Trophoblast cell (in vitro differentiated cells and primary cell): ENCODE measurements around the gene NFILZ. TPM values are rescaled to one million over a fixed set of nuclear protein-coding genes. Genes with fewer than 3 reads are reported as not detected.

Experiments
- DNase-seq, 2 donors: peaks; one replicate each; pipeline ENCODE4 v3.0.0-alpha.2; 2016
- H2AFZ ChIP-seq: 2 replicates; pipeline ENCODE4 v1.6.1; 2013; ENCODE audit warnings: low read length, moderate library complexity, mild to moderate bottlenecking; ENCODE audit not compliant: insufficient read depth, poor library complexity
- H2AK5ac ChIP-seq: 2 replicates; pipeline ENCODE4 v1.6.1; 2013; ENCODE audit warnings: mild to moderate bottlenecking, low read length
- H2BK120ac ChIP-seq: 2 replicates; pipeline ENCODE4 v1.6.1; 2013; ENCODE audit warnings: low read length, mild to moderate bottlenecking, moderate library complexity; ENCODE audit not compliant: insufficient read depth, poor library complexity
- H2BK12ac ChIP-seq: 2 replicates; pipeline ENCODE4 v1.6.1; 2013; ENCODE audit warnings: mild to moderate bottlenecking, low read length, moderate library complexity
- H2BK5ac ChIP-seq: 2 replicates; pipeline ENCODE4 v1.6.1; 2013; ENCODE audit warnings: low read length, low read depth, moderate library complexity, mild to moderate bottlenecking; ENCODE audit not compliant: poor library complexity
- H3K14ac ChIP-seq: 2 replicates; pipeline ENCODE4 v1.6.1; 2013; ENCODE audit warnings: mild to moderate bottlenecking, low read length
- H3K18ac ChIP-seq: 2 replicates; pipeline ENCODE4 v1.6.1; 2013; ENCODE audit warnings: mild to moderate bottlenecking, low read length
- H3K23ac ChIP-seq: 2 replicates; pipeline ENCODE4 v1.6.1; 2013; ENCODE audit warnings: low read length
- H3K27ac ChIP-seq: 2 replicates; pipeline ENCODE4 v1.5.1; 2013; ENCODE audit warnings: low read depth, mild to moderate bottlenecking, inconsistent platforms, low read length, moderate library complexity
- H3K27me3 ChIP-seq: 2 replicates; pipeline ENCODE4 v1.6.1; 2013; ENCODE audit warnings: inconsistent platforms, mild to moderate bottlenecking, low read length, moderate library complexity; ENCODE audit not compliant: insufficient read depth
- H3K36me3 ChIP-seq, 2 experiments: 1 replicate in 1 of 2; 2 replicates in 1 of 2; pipeline ENCODE4 v1.6.1; 2013; ENCODE audit warnings: low read length in 2 of 2, mild to moderate bottlenecking in 2 of 2, moderate library complexity in 1 of 2; ENCODE audit not compliant: insufficient read depth in 2 of 2, control insufficient read depth in 1 of 2
- H3K4ac ChIP-seq: 2 replicates; pipeline ENCODE4 v1.6.1; 2013; ENCODE audit warnings: low read depth, mild to moderate bottlenecking, low read length, moderate library complexity
- H3K4me1 ChIP-seq, 2 experiments: 1 replicate in 1 of 2; 2 replicates in 1 of 2; pipeline ENCODE4 v1.6.1; 2013; ENCODE audit warnings: low read length in 2 of 2, mild to moderate bottlenecking in 2 of 2, moderate library complexity in 1 of 2; ENCODE audit not compliant: insufficient read depth in 2 of 2, control insufficient read depth in 1 of 2
- H3K4me2 ChIP-seq: 2 replicates; pipeline ENCODE4 v1.6.1; 2013; ENCODE audit warnings: inconsistent platforms, mild to moderate bottlenecking, low read length, moderate library complexity
- H3K4me3 ChIP-seq: 2 replicates; pipeline ENCODE4 v1.5.1; 2013; ENCODE audit warnings: mild to moderate bottlenecking, low read depth, low read length, inconsistent platforms
- H3K79me1 ChIP-seq: one replicate; pipeline ENCODE4 v1.6.1; 2013; ENCODE audit warnings: low read length
- H3K79me2 ChIP-seq: 2 replicates; pipeline ENCODE4 v1.6.1; 2013; ENCODE audit warnings: low read length, mild to moderate bottlenecking; ENCODE audit not compliant: control insufficient read depth, insufficient read depth, poor library complexity
- H3K9ac ChIP-seq: 2 replicates; pipeline ENCODE4 v1.6.1; 2013; ENCODE audit warnings: mild to moderate bottlenecking, low read length
- H3K9me3 ChIP-seq: 2 replicates; pipeline ENCODE4 v1.6.1; 2013; ENCODE audit warnings: low read depth, mild to moderate bottlenecking, control low read depth, inconsistent platforms, low read length; ENCODE audit not compliant: insufficient read depth
- H4K12ac ChIP-seq: 2 replicates; pipeline ENCODE4 v1.6.1; 2013; ENCODE audit warnings: low read depth, mild to moderate bottlenecking, low read length, moderate library complexity
- H4K8ac ChIP-seq: 2 replicates; pipeline ENCODE4 v1.6.1; 2013; ENCODE audit warnings: low read depth, mild to moderate bottlenecking, low read length, moderate library complexity
- H4K91ac ChIP-seq: one replicate; pipeline ENCODE4 v1.6.1; 2013; ENCODE audit warnings: low read depth, mild to moderate bottlenecking, low read length, moderate library complexity
- whole genome bisulfite sequencing: extraction: QIAGEN DNeasy Blood & Tissue Kit; methylation state at CpG from one replicate; pipeline ENCODE4 v1.1.7; 2013; ENCODE audit warnings: missing lambda C conversion rate; ENCODE audit not compliant: insufficient read length, insufficient coverage; ENCODE audit errors: extremely low coverage; 5-methylcytosine and 5-hydroxymethylcytosine counted together
- polyA plus RNA-seq: library from polyadenylated mRNA; stranded (reverse); fragments of 200-250 nt; gene quantifications from 2 replicates; pipeline ENCODE4 v1.2.3, GENCODE V29; 2013

NFILZ gene
- polyA plus RNA-seq = not detected in 2 replicates

- no peaks in the 10 kb centered on the region for H3K4me1 ChIP-seq
- no peak within 1 kb of the TSS for H3K4me3 ChIP-seq
- no peak within 1 kb of the TSS for H4K8ac ChIP-seq
- no peak within 1 kb of the TSS for H2AFZ ChIP-seq
- H3K18ac ChIP-seq = no peak within 1 kb of the TSS
- no peaks in the 10 kb centered on the region for H3K9me3 ChIP-seq
- no peak within 1 kb of the TSS for H2AK5ac ChIP-seq
- H3K14ac ChIP-seq = no peak within 1 kb of the TSS
- no peak within 1 kb of the TSS for H2BK120ac ChIP-seq
- H3K79me2 ChIP-seq = no peaks in the 10 kb centered on the region
- no peak within 1 kb of the TSS for H2BK12ac ChIP-seq
- H2BK5ac ChIP-seq = no peak within 1 kb of the TSS
- H3K27me3 ChIP-seq = no peaks in the 10 kb centered on the region
- WGBS = no CpG with 5 or more reads among the region's 11 CpGs
- no peaks in the 10 kb centered on the region for H3K79me1 ChIP-seq
- no peak within 1 kb of the TSS for H3K4me2 ChIP-seq
- H4K12ac ChIP-seq = no peak within 1 kb of the TSS
- H3K23ac ChIP-seq = no peak within 1 kb of the TSS
- H3K4ac ChIP-seq = no peak within 1 kb of the TSS
- no peak within 1 kb of the TSS for H3K27ac ChIP-seq
- H3K9ac ChIP-seq = no peak within 1 kb of the TSS
- no peaks in the 10 kb centered on the region for H3K36me3 ChIP-seq
- no peak for DNase-seq
- no peak within 1 kb of the TSS for H4K91ac ChIP-seq
These were observed at the start of gene NFILZ for GRCh38 chr19:8629996-8630683. TSS of gene NFILZ (plus strand) at chr19:8630633. CDS start at chr19:8676766, 46,133 bp downstream.

- Histone ChIP-seq H3K4ac (no peak overlapping the region), H2AFZ (no peak overlapping the region), H4K8ac (no peak overlapping the region), H3K4me3 (no peak overlapping the region), H2BK12ac (no peak overlapping the region), H4K91ac (no peak overlapping the region), H4K12ac (no peak overlapping the region), H2BK5ac (no peak overlapping the region), H3K36me3 (no peaks in the 10 kb centered on the region), H3K18ac (no peak overlapping the region), H3K4me1 (peaks cover 0 to 3% of the 10 kb centered on the region in 2 experiments), H3K23ac (no peak overlapping the region), H3K27ac (no peak overlapping the region), H3K14ac (no peak overlapping the region), H2AK5ac (no peak overlapping the region), H3K27me3 (no peaks in the 10 kb centered on the region), H2BK120ac (no peak overlapping the region), H3K4me2 (no peak overlapping the region), H3K79me2 (no peaks in the 10 kb centered on the region), H3K9me3 (peaks cover 5% of the 10 kb centered on the region), H3K9ac (no peak overlapping the region), H3K79me1 (no peaks in the 10 kb centered on the region)
- no CpG with 5 or more reads among the region's 21 CpGs for WGBS
- DNase-seq = peak; percentile 78 to 91
These were observed 49.6 kb upstream of the NFILZ start for GRCh38 chr19:8580710-8581281.

- no peak overlapping the region for H3K9ac ChIP-seq
- no peak overlapping the region for H4K91ac ChIP-seq
- no peaks in the 10 kb centered on the region for H3K27me3 ChIP-seq
- no peak overlapping the region for H2BK12ac ChIP-seq
- no peaks in the 10 kb centered on the region for H3K36me3 ChIP-seq
- no peak overlapping the region for H3K4ac ChIP-seq
- H4K12ac ChIP-seq = no peak overlapping the region
- no peak overlapping the region for H3K14ac ChIP-seq
- H3K4me2 ChIP-seq = no peak overlapping the region
- no peak overlapping the region for H2AK5ac ChIP-seq
- H3K79me2 ChIP-seq = no peaks in the 10 kb centered on the region
- no peak overlapping the region for H3K4me3 ChIP-seq
- peaks cover 0 to 3% of the 10 kb centered on the region in 2 experiments for H3K4me1 ChIP-seq
- WGBS = no CpG with 5 or more reads among the region's 71 CpGs
- DNase-seq = no peak
- no peak overlapping the region for H4K8ac ChIP-seq
- H3K18ac ChIP-seq = no peak overlapping the region
- H3K23ac ChIP-seq = no peak overlapping the region
- no peak overlapping the region for H2AFZ ChIP-seq
- H3K9me3 ChIP-seq = peaks cover under 1% of the 10 kb centered on the region
- no peak overlapping the region for H2BK120ac ChIP-seq
- H2BK5ac ChIP-seq = no peak overlapping the region
- no peak overlapping the region for H3K27ac ChIP-seq
- no peaks in the 10 kb centered on the region for H3K79me1 ChIP-seq
These were observed 45.2 kb upstream of the NFILZ start for GRCh38 chr19:8584965-8585893.

GRCh38 chr19:8585894-8586750, 44.3 kb upstream of the NFILZ start:
- Histone ChIP-seq H2AFZ (no peak overlapping the region), H3K4me3 (no peak overlapping the region)

More at GRCh38 chr19:8585894-8586750, 44.3 kb upstream of the NFILZ start:
- Histone ChIP-seq H3K4me1 (peaks cover 0 to 3% of the 10 kb centered on the region in 2 experiments), H2BK5ac (no peak overlapping the region), H4K12ac (no peak overlapping the region), H3K4me2 (no peak overlapping the region), H4K91ac (no peak overlapping the region), H3K36me3 (no peaks in the 10 kb centered on the region), H3K4ac (no peak overlapping the region), H3K23ac (no peak overlapping the region), H2AK5ac (no peak overlapping the region), H3K79me1 (no peaks in the 10 kb centered on the region), H3K27ac (no peak overlapping the region), H3K9me3 (no peaks in the 10 kb centered on the region), H3K18ac (no peak overlapping the region), H4K8ac (no peak overlapping the region), H3K27me3 (peaks cover 2% of the 10 kb centered on the region), H3K9ac (no peak overlapping the region), H3K14ac (no peak overlapping the region), H2BK120ac (no peak overlapping the region), H3K79me2 (no peaks in the 10 kb centered on the region), H2BK12ac (no peak overlapping the region)
- DNase-seq = peak; percentile 51 to 77
- WGBS = no CpG with 5 or more reads among the region's 34 CpGs
